NCI-H1436 treated with DMSO at 0.1 percent for 48 hours (cell line): ENCODE measurements around the gene KIF6.
"Not testable (repeated sequence)": the region's sequence is repeated elsewhere in the genome, so short reads cannot be mapped to it uniquely, and the experiment has no call there.

Source experiments
- DNase-seq: peaks from one replicate; lab custom pipeline; 2025; lab: John Stamatoyannopoulos, UW

The KIF6 gene, protein sequence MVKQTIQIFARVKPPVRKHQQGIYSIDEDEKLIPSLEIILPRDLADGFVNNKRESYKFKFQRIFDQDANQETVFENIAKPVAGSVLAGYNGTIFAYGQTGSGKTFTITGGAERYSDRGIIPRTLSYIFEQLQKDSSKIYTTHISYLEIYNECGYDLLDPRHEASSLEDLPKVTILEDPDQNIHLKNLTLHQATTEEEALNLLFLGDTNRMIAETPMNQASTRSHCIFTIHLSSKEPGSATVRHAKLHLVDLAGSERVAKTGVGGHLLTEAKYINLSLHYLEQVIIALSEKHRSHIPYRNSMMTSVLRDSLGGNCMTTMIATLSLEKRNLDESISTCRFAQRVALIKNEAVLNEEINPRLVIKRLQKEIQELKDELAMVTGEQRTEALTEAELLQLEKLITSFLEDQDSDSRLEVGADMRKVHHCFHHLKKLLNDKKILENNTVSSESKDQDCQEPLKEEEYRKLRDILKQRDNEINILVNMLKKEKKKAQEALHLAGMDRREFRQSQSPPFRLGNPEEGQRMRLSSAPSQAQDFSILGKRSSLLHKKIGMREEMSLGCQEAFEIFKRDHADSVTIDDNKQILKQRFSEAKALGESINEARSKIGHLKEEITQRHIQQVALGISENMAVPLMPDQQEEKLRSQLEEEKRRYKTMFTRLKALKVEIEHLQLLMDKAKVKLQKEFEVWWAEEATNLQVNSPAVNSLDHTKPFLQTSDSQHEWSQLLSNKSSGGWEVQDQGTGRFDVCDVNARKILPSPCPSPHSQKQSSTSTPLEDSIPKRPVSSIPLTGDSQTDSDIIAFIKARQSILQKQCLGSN

DNA sequence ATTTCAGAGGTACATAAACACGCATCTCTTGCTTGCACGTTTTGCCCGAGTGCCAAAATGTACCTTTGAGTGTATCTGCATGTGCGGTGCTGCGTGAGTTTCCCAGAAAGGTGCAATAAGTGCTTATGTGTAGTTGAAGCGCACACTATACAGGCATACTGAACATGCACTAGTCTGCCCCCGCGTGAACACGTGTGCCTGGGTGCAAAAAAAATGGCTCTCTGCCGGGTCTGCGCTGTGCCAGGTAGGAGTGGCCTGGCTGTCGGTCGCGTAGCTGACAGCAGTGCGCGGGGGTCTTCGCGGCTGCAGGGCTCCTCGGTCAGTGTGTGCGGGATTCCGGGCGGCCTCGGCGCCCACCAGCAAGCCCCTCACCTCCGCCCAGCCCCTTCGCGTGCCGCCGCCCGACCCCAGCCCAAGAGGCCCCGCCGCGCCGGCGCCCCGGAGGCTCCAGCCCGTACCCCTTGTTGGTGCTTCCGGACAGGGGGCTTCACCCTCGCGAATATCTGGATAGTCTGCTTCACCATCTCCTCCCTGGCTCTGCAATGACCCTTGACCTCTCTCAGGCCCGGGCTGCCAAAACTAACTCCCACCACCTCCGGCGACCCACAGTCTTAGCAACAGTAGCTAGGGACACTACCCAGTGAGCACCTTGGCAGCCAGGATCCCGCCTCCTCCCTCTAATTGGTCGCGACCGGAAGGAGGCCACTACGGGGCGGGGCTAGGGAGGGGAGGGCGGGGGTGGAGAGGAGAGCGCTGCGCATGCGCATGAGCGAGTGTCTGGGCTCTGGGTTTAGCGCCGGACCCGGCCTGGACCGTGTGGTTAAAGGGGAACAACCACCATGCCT lies at the start of gene KIF6:
TSS of gene KIF6 (minus strand) at position 622 of the 845 bp plus-strand sequence. CDS start at position 524, 98 bp downstream.
- DNase-seq, result peak; percentile 59

- DNase-seq, result no peak
These were observed 48.6 kb upstream of the KIF6 start for GRCh38 chr6:39773782-39774181.

DNA sequence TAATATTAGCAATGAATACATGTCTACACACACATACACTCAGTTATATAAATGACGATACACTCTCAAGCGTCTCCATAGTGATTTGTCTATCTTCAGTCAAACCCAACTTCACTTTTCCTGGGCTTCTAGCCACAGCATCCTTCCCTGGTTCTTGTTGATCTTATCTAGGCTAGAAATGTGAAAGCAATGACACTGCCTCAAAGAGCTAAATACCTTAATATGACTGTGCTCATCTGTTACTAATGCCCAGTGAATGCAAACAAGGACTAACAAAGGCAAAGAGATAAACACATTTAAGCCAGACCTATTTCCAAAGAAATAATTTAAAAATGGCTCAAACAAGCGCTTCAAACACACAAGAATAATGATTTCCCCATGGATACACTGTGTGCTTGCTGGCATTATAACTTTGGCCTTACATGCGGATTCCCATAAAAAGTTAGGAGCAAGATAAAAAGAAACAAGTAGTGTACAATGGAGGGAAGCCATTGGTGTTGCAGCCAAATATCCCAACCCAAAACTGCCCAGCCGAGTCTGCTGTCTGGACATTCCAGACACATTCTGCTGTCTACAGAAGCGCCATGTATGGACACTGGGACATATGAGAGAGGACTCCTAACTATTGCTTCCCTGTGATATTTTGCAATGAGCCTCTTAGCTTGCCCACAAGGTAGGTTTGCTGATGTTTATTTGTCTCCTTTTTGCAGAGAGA lies 47.5 kb upstream of the KIF6 start:
- no peak for DNase-seq

DNA sequence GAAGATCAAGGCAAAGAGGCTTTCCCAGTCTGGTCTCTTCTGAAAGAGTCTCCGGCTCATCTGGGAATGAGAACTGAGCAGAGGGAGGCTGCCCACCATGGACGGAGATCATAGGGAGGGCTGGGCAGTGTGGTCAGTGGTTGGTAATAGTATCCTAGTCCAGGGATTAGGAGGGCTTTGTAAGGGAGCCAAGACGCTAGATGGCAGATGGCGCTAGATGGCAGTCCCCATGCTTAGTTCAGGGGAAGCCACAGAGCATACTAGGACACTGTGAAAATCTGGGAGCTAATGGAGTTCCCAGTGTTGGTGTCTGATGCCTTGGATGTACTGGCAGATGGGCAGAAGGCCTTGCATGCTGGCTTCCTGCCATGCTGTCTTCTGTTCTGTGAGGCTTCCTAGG lies 45.2 kb upstream of the KIF6 start:
- DNase-seq, result no peak

DNA sequence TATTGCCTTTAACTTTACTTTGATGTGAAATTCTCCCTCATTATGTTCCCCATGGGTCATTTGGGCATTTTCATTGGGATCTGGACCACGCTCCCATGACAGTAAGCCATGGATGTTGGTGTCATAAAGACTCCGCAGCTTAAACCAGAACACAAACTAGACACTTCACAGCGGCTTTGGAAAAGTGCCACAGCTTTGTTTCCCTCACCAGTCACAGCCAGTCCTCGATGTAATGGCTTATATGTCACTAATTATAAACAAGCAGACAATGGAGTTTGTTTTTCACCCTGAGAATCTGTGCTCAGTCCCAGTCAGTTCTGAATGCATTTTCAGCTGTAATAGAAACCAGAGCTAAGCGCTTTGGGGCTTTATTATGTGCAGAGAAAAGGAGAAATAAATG lies 43.8 kb upstream of the KIF6 start:
- DNase-seq, result no peak

GRCh38 chr6:39765508-39766065 lies 40.4 kb upstream of the KIF6 start:
- no peak for DNase-seq

GRCh38 chr6:39760226-39760952 lies 35.2 kb upstream of the KIF6 start:
- DNase-seq, result no peak

DNA sequence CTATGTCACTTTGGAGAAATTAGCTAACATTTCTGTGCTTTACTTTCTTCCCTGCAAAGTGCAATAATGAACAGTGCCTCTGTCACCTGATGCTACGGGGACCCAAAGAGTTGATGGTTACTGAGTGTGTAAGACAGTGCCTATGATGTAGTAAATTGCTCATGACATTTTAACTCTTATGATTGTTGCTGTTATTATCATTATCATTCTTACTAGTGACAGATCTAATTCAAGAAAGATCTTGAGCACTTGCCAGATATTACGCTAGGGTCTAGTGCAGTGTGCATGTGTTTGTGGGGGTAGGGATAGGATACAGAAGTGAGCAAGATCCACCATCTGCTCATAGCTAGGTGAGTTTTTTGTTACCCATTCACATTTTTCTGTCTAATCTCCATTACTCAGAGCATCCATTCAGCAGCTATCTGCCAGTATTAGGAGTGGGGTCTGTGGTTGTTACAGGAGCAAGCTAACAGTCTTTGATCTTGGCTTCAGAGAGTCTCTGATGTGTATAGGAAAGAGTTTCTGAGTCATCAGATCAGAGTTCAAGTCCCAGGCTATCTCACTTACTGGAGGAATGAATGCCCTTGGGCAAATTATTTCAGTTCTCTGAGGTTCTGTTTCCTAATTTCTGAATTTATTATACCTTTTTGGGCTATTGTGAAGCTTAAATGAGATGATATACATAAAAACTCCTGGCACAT lies 33.8 kb upstream of the KIF6 start:
- DNase-seq, result no peak

GRCh38 chr6:39756582-39756981 lies 31.4 kb upstream of the KIF6 start:
- DNase-seq, result no peak

- DNase-seq, result no peak
These were observed 30.0 kb upstream of the KIF6 start for GRCh38 chr6:39755231-39755630.

DNA sequence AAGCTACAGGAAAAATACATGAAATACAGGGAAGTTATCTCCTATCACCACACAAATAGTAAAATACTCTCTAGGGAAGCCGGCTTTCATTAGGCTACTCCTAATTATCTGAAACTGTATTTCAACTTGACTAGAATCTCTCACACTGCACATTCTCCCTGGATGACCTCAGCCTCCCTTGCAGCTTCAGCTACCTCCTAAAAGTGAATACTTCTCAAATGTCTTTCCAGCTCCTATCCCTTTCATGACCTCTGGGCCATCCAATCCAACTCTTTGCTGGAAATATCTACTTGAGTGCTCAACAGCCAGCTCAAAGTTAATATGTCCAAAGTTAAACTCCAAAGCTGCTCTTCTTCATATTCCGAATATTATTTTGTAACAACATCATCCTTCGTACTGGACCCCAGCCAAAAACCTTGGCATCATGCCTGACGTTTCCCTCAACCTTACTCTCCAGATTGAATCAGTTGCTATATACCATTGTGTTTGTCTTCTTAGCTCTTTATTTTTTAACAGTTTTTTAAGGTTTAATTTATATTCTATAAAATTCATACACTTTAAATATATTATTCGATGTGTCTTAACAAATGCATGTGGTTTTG lies 29.4 kb upstream of the KIF6 start:
- no peak for DNase-seq

DNA sequence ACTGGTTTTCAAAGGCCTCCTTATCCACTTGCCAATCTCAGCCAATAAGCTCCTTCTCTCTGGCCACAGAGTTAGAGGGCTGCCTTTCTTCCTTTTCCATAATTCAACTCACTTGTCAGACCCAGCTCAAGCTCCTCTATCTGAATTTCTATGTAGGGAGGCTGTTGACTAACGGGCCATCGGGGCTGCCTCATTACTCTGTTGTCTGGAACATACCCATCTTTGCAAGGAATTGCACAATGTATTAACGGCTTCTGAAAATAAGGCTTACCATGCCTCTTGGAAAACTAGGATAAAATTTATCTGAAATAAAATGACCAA lies 28.5 kb upstream of the KIF6 start:
- no peak for DNase-seq

DNA sequence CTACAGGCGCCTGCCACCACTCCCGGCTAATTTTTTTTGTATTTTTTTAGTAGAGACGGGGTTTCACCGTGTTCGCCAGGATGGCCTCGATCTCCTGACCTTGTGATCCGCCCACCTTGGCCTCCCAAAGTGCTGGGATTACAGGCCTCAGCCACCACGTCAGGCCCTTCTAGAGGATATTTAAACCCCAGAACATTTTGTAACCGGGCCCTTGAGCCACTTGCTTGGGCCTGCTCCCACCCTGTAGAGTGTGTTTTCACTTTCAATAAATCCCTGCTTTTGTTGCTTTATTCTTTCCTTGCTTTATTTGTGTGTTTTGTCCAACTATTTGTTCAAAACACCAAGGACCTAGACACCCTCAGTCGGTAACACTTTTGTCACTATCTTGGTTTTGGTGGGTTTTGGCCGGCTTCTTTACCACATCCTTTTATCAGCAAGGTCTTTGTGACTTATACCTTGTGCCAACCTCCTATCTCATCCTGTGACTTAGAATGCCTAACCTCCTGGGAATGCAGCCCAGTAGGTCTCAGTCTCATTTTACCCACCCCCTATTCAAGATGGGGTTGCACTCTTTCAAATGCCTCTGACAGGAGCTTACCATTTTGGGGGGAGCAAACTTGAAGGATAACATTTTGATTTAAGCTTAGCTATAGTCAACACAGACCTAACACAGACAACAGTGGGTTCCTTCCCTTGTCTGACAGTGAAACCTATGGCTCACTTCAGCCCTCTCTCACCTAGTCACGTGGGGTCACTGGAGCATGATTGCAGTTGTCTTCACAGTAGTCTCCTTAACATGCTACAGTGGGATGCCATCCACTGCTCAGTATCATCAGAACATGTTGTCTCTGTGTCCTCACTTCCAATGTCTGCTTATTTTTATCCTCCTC lies 27.9 kb upstream of the KIF6 start:
- no peak for DNase-seq

DNA sequence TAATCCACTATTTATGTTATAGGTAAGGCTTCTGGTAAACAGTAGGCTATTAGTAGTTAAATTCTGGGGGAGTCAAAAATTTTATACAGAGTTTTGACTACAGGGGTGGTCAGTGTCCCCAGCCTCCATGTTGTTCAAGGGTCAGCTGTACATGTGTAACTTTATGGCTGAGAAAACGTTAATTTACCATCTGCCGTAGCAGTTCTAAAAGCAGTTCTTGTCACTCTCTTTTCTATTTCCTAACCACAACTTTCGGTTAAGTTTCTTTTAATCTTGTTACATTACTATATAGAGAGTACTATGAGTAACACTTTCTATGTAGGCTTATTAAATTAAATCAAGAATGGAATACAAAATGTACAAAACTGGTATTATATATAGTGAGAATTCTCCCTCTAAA lies 21.6 kb upstream of the KIF6 start:
- no peak for DNase-seq

- DNase-seq, result no peak
These were observed 8.5 kb upstream of the KIF6 start for GRCh38 chr6:39733704-39734103.

- DNase-seq, result no peak
These were observed 6.4 kb upstream of the KIF6 start for GRCh38 chr6:39731565-39731964.

- no peak for DNase-seq
These were observed 4.7 kb upstream of the KIF6 start for GRCh38 chr6:39729945-39730344.

DNA sequence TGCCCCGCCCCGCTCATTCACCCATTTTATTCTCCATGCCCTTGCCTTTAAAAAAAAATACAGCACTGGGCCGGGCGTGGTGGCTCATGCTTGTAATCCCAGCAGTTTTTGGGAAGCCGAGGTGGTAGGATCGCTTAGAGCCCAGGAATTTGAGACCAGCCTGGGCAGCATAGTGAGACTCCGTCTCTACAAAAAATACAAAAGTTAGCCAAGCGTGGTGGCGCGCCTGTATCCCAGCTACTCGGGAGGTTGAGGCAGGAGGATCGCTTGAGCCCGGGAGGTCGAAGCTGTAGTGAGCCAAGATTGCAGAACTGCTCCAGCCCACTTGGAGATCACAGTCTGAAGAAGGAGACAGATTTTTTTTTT lies 407 bp upstream of the KIF6 start:
- no peak for DNase-seq

DNA sequence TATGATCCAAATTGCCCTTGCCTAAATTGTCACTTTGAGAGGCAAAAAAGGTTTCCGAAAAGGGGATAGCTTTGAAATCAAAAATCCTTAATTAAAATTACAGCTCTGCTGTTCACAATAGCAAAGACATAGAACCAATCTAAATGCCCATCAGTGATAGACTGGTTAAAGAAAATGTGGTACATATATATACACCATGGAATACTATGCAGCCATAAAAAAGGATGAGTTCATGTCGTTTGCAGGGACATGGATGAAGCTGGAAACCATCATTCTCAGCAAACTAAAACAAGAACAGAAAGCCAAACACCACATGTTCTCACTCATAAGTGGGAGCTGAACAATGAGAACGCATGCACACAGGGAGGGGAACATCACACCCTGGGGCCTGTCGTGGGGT lies 1.9 kb downstream of the KIF6 start:
- not testable (repeated sequence) for DNase-seq
